Activated CD4-positive, alpha-beta T cell treated with anti-CD3 and anti-CD28 coated beads, Interleukin-2, amount 50 U/mL, for 1 hour (primary cell): ENCODE data around the gene PYGB.

Experiments
- DNase-seq: peaks from one replicate; pipeline ENCODE4 v3.0.0-alpha.2; 2020

PYGB gene

GRCh38 chr20:25283221-25283951 lies 35.5 kb downstream of the PYGB start:
- DNase-seq = no peak

- no peak for DNase-seq
Observed at GRCh38 chr20:25284131-25284601, 36.3 kb downstream of the PYGB start.

- DNase-seq = no peak
Observed at GRCh38 chr20:25285091-25285647, 37.3 kb downstream of the PYGB start.

- no peak for DNase-seq
Observed at GRCh38 chr20:25285856-25286798, 38.2 kb downstream of the PYGB start.

- no peak for DNase-seq
Observed at GRCh38 chr20:25286917-25287316, 39.0 kb downstream of the PYGB start.

GRCh38 chr20:25287631-25288290 lies 39.9 kb downstream of the PYGB start:
- no peak for DNase-seq

- DNase-seq = no peak
Observed at GRCh38 chr20:25288291-25289181, 40.7 kb downstream of the PYGB start.

- no peak for DNase-seq
Observed at GRCh38 chr20:25289886-25290597, 42.2 kb downstream of the PYGB start.

GRCh38 chr20:25290646-25291431 lies 43.0 kb downstream of the PYGB start:
- no peak for DNase-seq

GRCh38 chr20:25291432-25292133 lies 43.7 kb downstream of the PYGB start:
- no peak for DNase-seq

- DNase-seq = no peak
Observed at GRCh38 chr20:25292176-25292891, 44.4 kb downstream of the PYGB start.

- DNase-seq = no peak
Observed at GRCh38 chr20:25293507-25293906, 45.6 kb downstream of the PYGB start.

- DNase-seq = no peak
Observed at GRCh38 chr20:25293910-25294458, 46.1 kb downstream of the PYGB start.

- peak; percentile 59 for DNase-seq
Observed at GRCh38 chr20:25294459-25295385, 46.8 kb downstream of the PYGB start.

- DNase-seq = no peak
Observed at GRCh38 chr20:25295386-25296093, 47.7 kb downstream of the PYGB start.
